Measurements from ENCODE around the gene GRIFIN. TPM values are rescaled to one million over a fixed set of nuclear protein-coding genes. Genes with fewer than 3 reads are reported as not detected.

GRIFIN gene
- total RNA-seq, 2 donors from 2014 or later: not detected

DNA sequence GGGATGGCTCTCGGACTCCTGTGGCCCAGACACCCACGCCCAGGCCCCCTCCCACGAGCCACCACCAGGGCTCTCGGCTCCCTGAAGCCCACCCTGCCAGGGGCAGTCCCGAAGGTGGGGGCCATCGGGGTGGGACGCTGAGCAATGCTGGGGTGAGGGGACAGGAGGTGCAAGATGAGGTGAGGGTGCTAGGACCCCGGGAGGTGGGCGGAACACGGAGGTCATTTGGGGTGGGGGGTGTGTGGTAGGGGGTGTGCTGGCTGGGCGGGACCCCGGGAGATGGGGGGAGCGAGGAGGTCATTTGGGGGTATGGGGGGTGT lies 26.4 kb upstream of the GRIFIN start:
- Mint-ChIP-seq H3K27me3 (ENCODE audit: insufficient read depth) (no peaks in the 10 kb centered on the region), H3K9me3 (no peaks in the 10 kb centered on the region), H3K27ac (no peak overlapping the region), H3K36me3 (ENCODE audit: low read depth) (no peaks in the 10 kb centered on the region), H3K4me1 (peaks cover 12% of the 10 kb centered on the region), H3K4me3 (no peak overlapping the region)
- Histone ChIP-seq H3K27ac (ENCODE audit: low read depth, low read length) (no peak overlapping the region), H3K36me3 (ENCODE audit: control insufficient read depth, insufficient read depth, low read length) (no peaks in the 10 kb centered on the region), H3K9ac (ENCODE audit: extremely low read depth, low read length, poor library complexity, severe bottlenecking) (no peak overlapping the region), H3K4me1 (ENCODE audit: control insufficient read depth, insufficient read depth, low read length) (peaks cover 12% of the 10 kb centered on the region), H3K9me3 (ENCODE audit: control insufficient read depth, low read length) (no peaks in the 10 kb centered on the region), H3K27me3 (ENCODE audit: control insufficient read depth, insufficient read depth, low read length, poor library complexity, severe bottlenecking) (no peaks in the 10 kb centered on the region), H3K4me3 (ENCODE audit: low read length) (no peak overlapping the region)
- no peak for TF ChIP-seq CTCF (conservative IDR thresholded peaks at IDR 0.05)
- no peak for DNase-seq
- 94% methylated on average over 13 of the region's 13 CpGs; no CpG with 5 or more reads in 1 of the 2 experiments for WGBS, 2 experiments (ENCODE audit: insufficient coverage in 1 of 2, insufficient read length in 1 of 2)

GRCh38 chr7:2501947-2502646 lies 25.9 kb upstream of the GRIFIN start:
- Mint-ChIP-seq H3K36me3 (ENCODE audit: low read depth) (no peaks in the 10 kb centered on the region), H3K4me1 (peaks cover 12% of the 10 kb centered on the region), H3K27ac (no peak overlapping the region), H3K9me3 (no peaks in the 10 kb centered on the region), H3K27me3 (ENCODE audit: insufficient read depth) (no peaks in the 10 kb centered on the region), H3K4me3 (no peak overlapping the region)
- no peak for DNase-seq
- Histone ChIP-seq H3K4me1 (ENCODE audit: control insufficient read depth, insufficient read depth, low read length) (peaks cover 12% of the 10 kb centered on the region), H3K4me3 (ENCODE audit: low read length) (no peak overlapping the region), H3K9ac (ENCODE audit: extremely low read depth, low read length, poor library complexity, severe bottlenecking) (no peak overlapping the region), H3K9me3 (ENCODE audit: control insufficient read depth, low read length) (no peaks in the 10 kb centered on the region), H3K36me3 (ENCODE audit: control insufficient read depth, insufficient read depth, low read length) (no peaks in the 10 kb centered on the region), H3K27ac (ENCODE audit: low read depth, low read length) (no peak overlapping the region), H3K27me3 (ENCODE audit: control insufficient read depth, insufficient read depth, low read length, poor library complexity, severe bottlenecking) (no peaks in the 10 kb centered on the region)
- 88 to 94% methylated on average over 5 to 9 of the region's 9 CpGs for WGBS, 2 experiments (ENCODE audit: insufficient coverage in 1 of 2, insufficient read length in 1 of 2)
- TF ChIP-seq CTCF (conservative IDR thresholded peaks at IDR 0.05): no peak

GRCh38 chr7:2500701-2501100 lies 24.5 kb upstream of the GRIFIN start:
- H3K27ac Mint-ChIP-seq: peak overlapping the region; percentile 44
- no peaks in the 10 kb centered on the region for H3K36me3 Mint-ChIP-seq (ENCODE audit: low read depth)
- no peak overlapping the region for H3K4me3 Mint-ChIP-seq
- H3K4me1 Mint-ChIP-seq: peaks cover 15% of the 10 kb centered on the region
- Histone ChIP-seq H3K4me1 (ENCODE audit: control insufficient read depth, insufficient read depth, low read length) (peaks cover 13% of the 10 kb centered on the region), H3K4me3 (ENCODE audit: low read length) (no peak overlapping the region), H3K9me3 (ENCODE audit: control insufficient read depth, low read length) (no peaks in the 10 kb centered on the region), H3K36me3 (ENCODE audit: control insufficient read depth, insufficient read depth, low read length) (no peaks in the 10 kb centered on the region), H3K27me3 (ENCODE audit: control insufficient read depth, insufficient read depth, low read length, poor library complexity, severe bottlenecking) (no peaks in the 10 kb centered on the region), H3K27ac (ENCODE audit: low read depth, low read length) (peak overlapping the region; percentile 77), H3K9ac (ENCODE audit: extremely low read depth, low read length, poor library complexity, severe bottlenecking) (no peak overlapping the region)
- TF ChIP-seq CTCF (conservative IDR thresholded peaks at IDR 0.05): no peak
- no peaks in the 10 kb centered on the region for H3K9me3 Mint-ChIP-seq
- H3K27me3 Mint-ChIP-seq (ENCODE audit: insufficient read depth): no peaks in the 10 kb centered on the region
- no peak for DNase-seq
- WGBS, 2 experiments (ENCODE audit: insufficient coverage in 1 of 2, insufficient read length in 1 of 2): 89 to 98% methylated on average over 11 to 12 of the region's 12 CpGs
